GM20000 (cell line): Measurements from ENCODE around the gene TGFBI.

ENCODE experiments used
- DNase-seq: peaks from one replicate; pipeline ENCODE4 v3.0.0; 2012; ENCODE audit warnings: low spot score
- TF ChIP-seq, protein P1 (sequence below): IDR thresholded peaks from 2 replicates; pipeline ENCODE4 v1.5.1; 2012; ENCODE audit warnings: mild to moderate bottlenecking, control low read depth; ENCODE audit errors: extremely low read depth, missing control alignments

Gene TGFBI

GRCh38 chr5:136018814-136019783, 9.7 kb upstream of the TGFBI start:
- no peak for DNase-seq
- TF ChIP-seq, protein P1, sequence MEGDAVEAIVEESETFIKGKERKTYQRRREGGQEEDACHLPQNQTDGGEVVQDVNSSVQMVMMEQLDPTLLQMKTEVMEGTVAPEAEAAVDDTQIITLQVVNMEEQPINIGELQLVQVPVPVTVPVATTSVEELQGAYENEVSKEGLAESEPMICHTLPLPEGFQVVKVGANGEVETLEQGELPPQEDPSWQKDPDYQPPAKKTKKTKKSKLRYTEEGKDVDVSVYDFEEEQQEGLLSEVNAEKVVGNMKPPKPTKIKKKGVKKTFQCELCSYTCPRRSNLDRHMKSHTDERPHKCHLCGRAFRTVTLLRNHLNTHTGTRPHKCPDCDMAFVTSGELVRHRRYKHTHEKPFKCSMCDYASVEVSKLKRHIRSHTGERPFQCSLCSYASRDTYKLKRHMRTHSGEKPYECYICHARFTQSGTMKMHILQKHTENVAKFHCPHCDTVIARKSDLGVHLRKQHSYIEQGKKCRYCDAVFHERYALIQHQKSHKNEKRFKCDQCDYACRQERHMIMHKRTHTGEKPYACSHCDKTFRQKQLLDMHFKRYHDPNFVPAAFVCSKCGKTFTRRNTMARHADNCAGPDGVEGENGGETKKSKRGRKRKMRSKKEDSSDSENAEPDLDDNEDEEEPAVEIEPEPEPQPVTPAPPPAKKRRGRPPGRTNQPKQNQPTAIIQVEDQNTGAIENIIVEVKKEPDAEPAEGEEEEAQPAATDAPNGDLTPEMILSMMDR, result no peak

DNA sequence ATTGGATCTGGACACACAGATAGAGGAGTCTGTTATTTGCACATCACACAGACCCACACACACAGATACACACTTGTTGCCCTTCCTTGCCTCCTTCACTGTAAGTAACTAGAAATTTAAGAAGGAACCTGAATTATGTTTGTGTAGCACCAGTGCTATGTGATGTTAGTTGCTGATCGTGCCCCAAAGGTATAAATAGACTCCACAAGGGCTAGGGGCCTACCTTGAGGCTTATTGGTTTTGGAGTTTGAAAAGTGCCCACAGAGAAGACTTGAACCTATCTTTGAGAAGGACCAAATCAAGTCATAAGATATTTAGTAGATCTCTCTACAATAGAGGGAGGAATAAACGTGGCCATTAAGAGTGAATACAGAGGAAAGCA, 8.8 kb upstream of the TGFBI start:
- no peak for DNase-seq
- TF ChIP-seq, protein P1, result no peak

DNA sequence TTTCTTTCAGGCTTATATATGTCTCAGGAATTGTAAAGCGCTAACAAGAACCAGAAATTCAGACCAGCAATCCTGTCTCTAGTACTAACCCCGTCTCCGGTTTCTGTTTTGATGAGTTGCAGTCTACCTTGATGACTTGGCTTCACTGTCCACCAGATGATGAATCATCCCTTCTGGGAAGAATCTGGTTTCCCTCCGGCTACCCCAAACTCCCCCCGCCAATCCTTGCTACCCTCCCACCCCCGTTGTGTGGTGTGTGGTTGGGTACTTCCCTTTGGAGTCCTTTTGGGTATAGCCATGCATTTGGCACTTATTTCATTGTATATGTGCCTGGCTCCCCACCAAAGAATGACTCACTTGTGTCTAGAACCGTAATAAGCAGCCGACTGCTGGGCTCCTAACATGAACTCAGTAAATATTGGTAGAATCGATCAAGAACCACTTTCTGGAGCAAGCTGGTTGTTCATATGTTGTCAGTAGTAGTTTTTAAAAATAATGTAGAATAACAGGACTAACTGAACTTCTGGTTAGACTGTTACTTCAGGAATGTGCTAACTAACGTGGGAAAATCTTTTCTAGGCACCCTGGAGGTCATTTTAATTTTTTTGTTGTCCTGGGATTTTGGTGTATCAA, 8.3 kb upstream of the TGFBI start:
- TF ChIP-seq, protein P1, result no peak
- no peak for DNase-seq

- TF ChIP-seq, protein P1, result no peak
- no peak for DNase-seq
These were observed 7.8 kb upstream of the TGFBI start for GRCh38 chr5:136021016-136021405.

DNA sequence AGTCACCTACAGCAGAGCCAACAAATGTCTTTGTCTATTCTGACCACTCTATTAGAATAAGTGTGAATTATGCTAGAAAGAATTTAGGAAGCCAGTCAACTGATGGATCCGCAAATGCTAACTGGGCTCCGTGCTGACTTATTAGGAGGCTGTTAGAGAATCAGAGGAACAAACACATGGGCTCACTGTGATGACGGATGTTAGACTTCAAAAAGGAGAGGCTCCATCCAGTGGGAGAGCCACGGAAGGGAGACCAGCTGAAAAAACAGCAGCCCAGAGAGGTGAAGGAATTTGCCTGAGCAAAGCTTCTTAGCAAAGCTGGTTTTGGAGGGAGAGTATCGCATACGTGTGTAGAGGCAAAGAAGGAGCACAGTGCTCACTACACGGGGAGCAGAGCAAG, 5.8 kb upstream of the TGFBI start:
- TF ChIP-seq, protein P1, result no peak
- DNase-seq, result no peak

GRCh38 chr5:136023958-136024541, 4.7 kb upstream of the TGFBI start:
- DNase-seq, result no peak
- TF ChIP-seq, protein P1, result no peak

DNA sequence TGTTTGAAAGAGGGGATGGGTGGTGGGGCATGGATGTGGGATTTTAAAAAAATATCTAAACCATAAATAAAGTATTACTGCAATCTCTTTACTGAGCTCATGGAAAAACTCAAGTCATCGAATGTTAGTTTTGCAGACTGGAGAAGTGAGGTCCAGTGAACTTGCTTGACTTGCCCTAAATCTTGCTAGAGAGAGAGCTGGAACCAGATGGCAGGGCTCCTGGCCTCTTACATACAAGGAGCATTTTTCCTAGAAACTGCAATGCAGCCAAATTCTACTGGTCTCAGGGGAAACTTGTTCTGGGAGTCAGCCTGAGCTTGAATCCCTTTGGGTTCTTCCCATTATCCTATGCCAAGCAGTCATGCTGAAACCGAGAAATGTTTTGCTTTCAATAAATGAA, 2.9 kb upstream of the TGFBI start:
- DNase-seq, result no peak
- TF ChIP-seq, protein P1, result no peak
